Activated CD8-positive, alpha-beta T cell treated with anti-CD3 and anti-CD28 coated beads for 36 hours (primary cell): Measurements from ENCODE around the gene PPP6R1. TPM values are rescaled to one million over a fixed set of nuclear protein-coding genes. Genes with fewer than 3 reads are reported as not detected.

ENCODE experiments used
- ATAC-seq: fragments of 200-7000 bp; cut with Tn5 transposase; one replicate; pipeline ENCODE4 v1.10.0; 2021; ENCODE audit warnings: mild to moderate bottlenecking, moderate library complexity
- CTCF ChIA-PET: fragments of 350-600 bp; sonication (Branson Sonifier 250); formaldehyde crosslinking; loops from one replicate; lab custom pipeline; 2021; ENCODE audit warnings: antibody characterized with exemption; lab: Charles Lee
- POLR2A ChIA-PET: fragments of 350-600 bp; sonication (Branson Sonifier 250); formaldehyde crosslinking; loops from one replicate; lab custom pipeline; 2021; ENCODE audit warnings: antibody characterized with exemption; lab: Charles Lee
- DNase-seq: peaks from one replicate; pipeline ENCODE4 v3.0.0-alpha.2; 2020
- H3K27ac Mint-ChIP-seq: one replicate; pipeline ENCODE4 v1.8.0; 2021; ENCODE audit warnings: mild to moderate bottlenecking, mixed read lengths
- H3K27me3 Mint-ChIP-seq: one replicate; pipeline ENCODE4 v1.8.0; 2021; ENCODE audit warnings: mixed read lengths
- H3K36me3 Mint-ChIP-seq: one replicate; pipeline ENCODE4 v1.8.0; 2021; ENCODE audit warnings: low read depth, mixed read lengths
- H3K4me1 Mint-ChIP-seq: one replicate; pipeline ENCODE4 v1.8.0; 2021; ENCODE audit warnings: low read depth, mixed read lengths
- H3K4me3 Mint-ChIP-seq: one replicate; pipeline ENCODE4 v1.8.0; 2021; ENCODE audit warnings: mild to moderate bottlenecking, moderate library complexity, mixed read lengths
- H3K9me3 Mint-ChIP-seq: one replicate; pipeline ENCODE4 v1.8.0; 2021; ENCODE audit warnings: mixed read lengths
- CTCF ChIP-seq: fragments of 200-600 bp; IDR thresholded peaks from one replicate; pipeline ENCODE4 v1.8.0; 2022; ENCODE audit warnings: antibody characterized with exemption, mild to moderate bottlenecking
- intact Hi-C: fragments of 100-400 bp; cut with micrococcal nuclease; formaldehyde crosslinking; loops from one replicate; pipeline ENCODE4 v1.10.0; 2022
- total RNA-seq, 2 experiments: library from RNA; stranded (reverse); gene quantifications; one replicate each; pipeline ENCODE4 v1.2.3, GENCODE V29; 2021

The PPP6R1 gene
- total RNA-seq, 2 experiments from 2014 or later: 197 to 207 TPM

DNA sequence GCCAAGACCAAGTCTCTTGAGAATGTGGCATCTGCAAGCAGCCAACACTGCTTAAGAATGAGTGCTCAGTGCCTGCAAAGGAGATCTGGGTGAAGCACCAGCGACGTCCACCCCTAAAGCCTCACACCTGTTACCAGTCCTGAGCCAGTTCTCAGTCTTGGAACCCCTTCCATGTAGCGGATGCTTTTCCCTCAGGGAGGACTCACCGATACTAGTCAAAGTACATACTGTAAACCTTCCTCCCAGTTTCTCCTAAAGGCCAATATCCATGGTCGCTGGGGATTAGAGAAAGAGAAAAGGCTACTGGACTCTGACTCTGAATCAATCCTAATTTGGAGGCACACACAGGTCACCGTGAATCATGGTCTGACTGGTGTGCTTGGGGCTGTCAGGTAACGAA lies 45.3 kb downstream of the PPP6R1 start:
- Mint-ChIP-seq H3K27ac (no peak overlapping the region), H3K4me3 (no peak overlapping the region), H3K36me3 (peaks cover 3% of the 10 kb centered on the region), H3K27me3 (peaks cover 25% of the 10 kb centered on the region), H3K4me1 (peaks cover 15% of the 10 kb centered on the region), H3K9me3 (peaks cover 8% of the 10 kb centered on the region)
- intact Hi-C loops: no loop called here
- CTCF ChIA-PET: no interaction called here
- POLR2A ChIA-PET: interaction anchor here (1.1 kb wide), 1 partner anchor 38 kb away, joined by 3 read pairs; no protein-coding TSS in a partner anchor
- DNase-seq (no peak), ATAC-seq (no peak)
- no peak for TF ChIP-seq CTCF

GRCh38 chr19:55212447-55212846 lies 46.4 kb downstream of the PPP6R1 start:
- peak; percentile 27 for ATAC-seq
- peaks cover 8% of the 10 kb centered on the region for H3K9me3 Mint-ChIP-seq
- intact Hi-C loops: no loop called here

DNA sequence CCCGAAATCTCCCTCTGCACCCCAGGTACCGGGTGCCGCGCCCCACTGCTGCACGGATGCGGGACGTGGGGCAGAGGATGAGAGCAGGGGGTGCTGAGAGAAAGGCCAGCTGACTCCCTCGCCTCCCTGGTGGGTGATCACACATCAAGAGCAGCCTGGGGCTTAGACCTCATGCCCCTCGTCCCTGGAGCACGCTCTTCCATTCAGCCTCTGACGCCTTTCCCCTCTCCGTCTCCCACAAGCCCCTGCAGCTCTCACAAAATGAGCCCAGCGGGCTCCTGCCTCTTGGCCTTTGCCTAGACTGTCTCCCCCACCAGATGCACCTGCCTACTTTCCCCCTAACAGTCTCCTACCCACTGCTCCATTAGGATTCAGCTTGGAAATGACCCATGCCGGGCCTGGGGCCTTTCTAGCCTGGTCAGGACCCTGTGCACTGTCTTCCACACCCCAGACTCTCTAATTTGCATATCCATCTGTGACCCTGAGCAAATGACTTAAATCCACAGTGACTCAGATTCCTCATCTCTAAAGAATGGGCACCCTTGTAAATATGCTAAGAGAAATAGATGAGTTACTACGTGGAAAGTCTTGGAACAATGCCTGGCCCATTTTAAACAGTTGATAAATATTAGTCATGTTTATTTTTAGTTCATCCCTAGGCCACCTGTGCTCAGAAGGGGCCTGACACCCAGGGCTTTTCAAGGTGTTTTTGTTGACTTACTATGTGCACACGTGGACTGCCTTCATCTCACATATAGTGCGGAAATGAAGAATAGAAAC lies 48.9 kb downstream of the PPP6R1 start:
- CTCF ChIA-PET: interaction anchor here (0.6 kb wide), 1 partner anchor 280 kb away, joined by 3 read pairs; no protein-coding TSS in a partner anchor
- intact Hi-C loops: no loop called here

More at GRCh38 chr19:55212447-55212846, 46.4 kb downstream of the PPP6R1 start:
- ChIA-PET CTCF (no interaction called here), POLR2A (no interaction called here)
- no peak overlapping the region for H3K4me3 Mint-ChIP-seq
- H3K36me3 Mint-ChIP-seq: peaks cover 3% of the 10 kb centered on the region
- H3K4me1 Mint-ChIP-seq: peaks cover 11% of the 10 kb centered on the region
- DNase-seq: peak; percentile 76
- peaks cover 25% of the 10 kb centered on the region for H3K27me3 Mint-ChIP-seq
- TF ChIP-seq CTCF: peak; percentile 51
- no peak overlapping the region for H3K27ac Mint-ChIP-seq

GRCh38 chr19:55208880-55209692 lies 49.7 kb downstream of the PPP6R1 start, which contains the start of gene PTPRH:
TSS of gene PTPRH (minus strand) at chr19:55209501. CDS start at chr19:55209433, 68 bp downstream.
- peaks cover 3% of the 10 kb centered on the region for H3K4me1 Mint-ChIP-seq
- H3K27me3 Mint-ChIP-seq: peaks cover 30% of the 10 kb centered on the region
- H3K4me3 Mint-ChIP-seq: no peak within 1 kb of the TSS
- no peak for ATAC-seq
- H3K36me3 Mint-ChIP-seq: peaks cover 3% of the 10 kb centered on the region
- ChIA-PET POLR2A (no interaction called here), CTCF (no interaction called here)
- no peak within 1 kb of the TSS for H3K27ac Mint-ChIP-seq
- intact Hi-C loops: no loop called here
- H3K9me3 Mint-ChIP-seq: peaks cover 5% of the 10 kb centered on the region
- no peak for DNase-seq
- TF ChIP-seq CTCF: no peak

More for the DNA sequence above, 48.9 kb downstream of the PPP6R1 start:
- TF ChIP-seq CTCF: no peak
- Mint-ChIP-seq H3K27ac (no peak overlapping the region), H3K9me3 (peaks cover 8% of the 10 kb centered on the region), H3K4me1 (peaks cover 3% of the 10 kb centered on the region), H3K27me3 (peaks cover 29% of the 10 kb centered on the region), H3K4me3 (no peak overlapping the region), H3K36me3 (peaks cover 3% of the 10 kb centered on the region)
- POLR2A ChIA-PET: interaction anchor here (0.6 to 1.3 kb wide), 2 partner anchors 10 to 235 kb away, joined by 4 read pairs; no protein-coding TSS in a partner anchor
- ATAC-seq: no peak
- no peak for DNase-seq
